ENCODE results near the gene GTF3C1.

GRCh38 chr16:27445502-27446175 is 104.1 kb downstream of the GTF3C1 start:
- TF ChIP-seq CTCF (IDR thresholded peaks at IDR 0.05) (no peak), POLR2A (IDR thresholded peaks at IDR 0.05) (no peak)
